Measurements from ENCODE around the gene FGF12.
"Not testable (repeated sequence)": the region's sequence is repeated elsewhere in the genome, so short reads cannot be mapped to it uniquely, and the experiment has no call there.

The FGF12 gene

DNA sequence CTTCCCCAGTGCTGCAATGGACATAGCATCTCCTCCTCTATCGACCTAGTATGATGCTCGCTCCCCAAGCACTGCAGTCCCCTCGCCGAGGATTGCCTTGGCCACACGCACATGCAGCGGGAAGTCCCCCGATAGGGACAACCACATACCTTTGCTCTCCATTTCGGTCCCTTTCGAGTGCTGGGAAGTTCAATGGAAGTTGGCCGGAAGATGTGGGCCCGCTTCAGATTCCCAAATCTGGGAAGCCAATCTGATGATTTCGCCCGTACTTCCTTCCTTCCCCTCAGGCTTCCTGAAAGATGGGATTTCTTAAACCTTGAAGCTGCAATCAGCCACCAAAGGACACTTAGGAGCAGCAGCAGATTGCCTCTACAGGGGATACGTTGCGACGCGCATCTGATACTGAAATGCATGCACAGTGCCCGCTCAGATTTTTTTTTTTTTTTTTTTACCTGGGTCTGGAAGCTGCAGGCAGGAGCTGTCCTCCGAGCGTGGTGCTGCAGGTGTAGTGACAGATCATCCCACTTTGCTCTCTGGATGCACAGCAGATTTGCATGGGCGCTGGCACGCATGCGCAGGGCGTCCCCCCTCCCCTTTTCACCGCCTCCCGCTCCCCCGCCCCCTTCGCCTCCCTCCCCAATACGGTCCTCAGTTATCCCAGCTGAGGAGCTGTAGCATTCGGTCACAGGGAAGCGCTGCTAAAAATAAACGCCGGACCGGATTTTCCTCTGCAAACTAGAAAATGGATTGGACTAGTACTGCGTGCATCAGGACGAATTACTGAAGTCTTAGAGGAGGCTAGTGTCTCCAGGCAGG is at the start of gene FGF12:
Gene FGF12, minus strand, starts transcription at position 510 of the 816 bp plus-strand sequence.
- DNase-seq: no peak

- DNase-seq: not testable (repeated sequence)
Measured at GRCh38 chr3:192774341-192774740, 47.0 kb upstream of the FGF12 start.

- no peak for DNase-seq
Measured at GRCh38 chr3:192772240-192772894, 45.0 kb upstream of the FGF12 start.

- no peak for DNase-seq
Measured at GRCh38 chr3:192758654-192759053, 31.3 kb upstream of the FGF12 start.

GRCh38 chr3:192751148-192751547 is 23.8 kb upstream of the FGF12 start:
- no peak for DNase-seq

DNA sequence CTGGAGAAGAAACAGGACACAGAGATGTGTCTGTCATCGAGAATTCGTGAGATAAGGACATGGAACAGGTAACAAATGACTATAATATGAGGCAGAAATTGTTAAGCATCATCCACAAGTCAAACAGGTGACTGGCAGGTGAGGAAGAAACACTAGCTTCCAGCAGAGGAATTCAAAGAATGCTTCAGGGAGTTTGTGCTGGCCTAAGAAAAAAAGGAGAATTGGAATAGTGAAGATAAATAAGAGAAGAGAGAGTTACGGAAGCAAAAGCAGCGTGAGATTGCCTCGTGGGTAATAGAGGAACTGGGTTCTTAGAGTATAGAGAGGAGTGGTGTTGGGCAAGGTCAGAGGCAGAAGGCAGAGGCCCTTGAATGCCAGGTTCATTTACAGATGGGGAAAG is 22.9 kb upstream of the FGF12 start:
- DNase-seq: no peak

DNA sequence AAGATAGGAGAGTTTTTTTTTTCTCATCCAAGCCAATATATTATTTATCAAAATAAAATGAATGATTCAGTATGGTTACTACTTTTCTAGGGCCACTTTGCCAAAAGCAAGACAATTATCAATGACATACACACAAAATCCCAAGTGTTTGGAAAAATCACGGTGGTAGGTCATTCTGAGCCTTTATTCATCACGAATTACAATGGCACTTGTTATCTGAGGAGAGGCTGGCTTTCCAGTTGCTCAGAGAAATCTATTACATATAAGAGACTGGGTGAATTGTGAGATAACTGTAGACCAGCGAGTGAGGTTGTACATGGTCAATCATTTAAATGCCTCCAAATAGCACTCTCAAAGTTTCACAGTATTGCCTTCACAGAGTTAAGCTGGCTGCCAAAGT is 20.4 kb upstream of the FGF12 start:
- no peak for DNase-seq

DNA sequence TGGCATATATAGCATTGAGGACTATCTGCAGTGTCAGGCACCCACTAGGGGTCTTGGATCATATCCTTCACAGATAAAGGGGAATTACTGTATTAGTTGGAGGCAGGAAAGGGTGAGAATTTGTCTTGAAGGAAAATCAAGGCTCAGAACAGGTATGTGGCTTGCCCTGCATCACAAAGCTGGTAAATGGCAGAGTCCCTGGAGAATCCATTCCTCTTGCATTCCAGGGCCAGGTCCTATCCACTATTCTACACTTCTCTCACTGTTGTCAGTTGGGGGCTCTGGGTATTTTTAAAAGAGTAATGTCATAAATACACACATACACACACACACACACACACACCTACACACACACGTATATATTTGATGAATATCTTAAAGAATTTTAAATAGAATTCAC is 19.8 kb upstream of the FGF12 start:
- DNase-seq: no peak

DNA sequence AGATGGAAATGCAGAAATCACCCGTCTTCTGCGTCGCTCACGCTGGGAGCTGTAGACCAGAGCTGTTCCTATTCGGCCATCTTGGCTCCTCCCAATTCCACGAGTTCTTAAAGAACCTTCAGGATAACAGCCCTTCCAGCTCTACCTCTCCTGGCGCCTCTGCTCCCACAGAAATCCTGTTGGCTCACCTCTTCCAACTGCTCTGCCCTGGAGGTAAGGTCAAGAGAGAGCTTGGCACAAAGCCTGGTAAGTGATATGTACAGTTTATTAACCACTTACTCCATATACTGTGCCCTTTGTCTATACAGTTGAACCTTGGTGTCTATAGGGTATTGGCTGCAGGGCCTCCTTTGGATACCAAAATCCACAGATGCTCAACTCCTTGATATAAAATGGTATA is 17.8 kb upstream of the FGF12 start:
- DNase-seq: no peak

- DNase-seq: not testable (repeated sequence)
Measured at GRCh38 chr3:192744604-192745003, 17.3 kb upstream of the FGF12 start.

DNA sequence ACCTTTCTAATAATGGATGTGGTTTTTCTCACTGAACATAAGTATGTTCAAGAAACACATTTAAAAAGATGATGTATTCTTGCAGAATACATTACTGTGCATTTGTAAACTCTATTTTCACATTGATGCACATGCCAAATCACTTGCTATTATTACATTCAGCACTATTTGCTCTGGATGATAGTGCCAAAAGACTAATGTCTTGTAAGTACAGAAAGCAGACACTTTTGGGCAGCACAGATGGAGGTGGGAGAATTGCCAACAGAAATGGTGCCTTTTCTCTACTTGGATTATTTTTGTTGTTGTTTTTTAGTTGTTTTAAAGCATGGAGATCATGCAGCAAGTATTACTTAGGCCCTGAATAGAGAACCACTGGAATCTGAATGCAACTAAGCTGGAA is 10.2 kb upstream of the FGF12 start:
- no peak for DNase-seq

GRCh38 chr3:192731233-192731632 is 3.9 kb upstream of the FGF12 start:
- DNase-seq: no peak

DNA sequence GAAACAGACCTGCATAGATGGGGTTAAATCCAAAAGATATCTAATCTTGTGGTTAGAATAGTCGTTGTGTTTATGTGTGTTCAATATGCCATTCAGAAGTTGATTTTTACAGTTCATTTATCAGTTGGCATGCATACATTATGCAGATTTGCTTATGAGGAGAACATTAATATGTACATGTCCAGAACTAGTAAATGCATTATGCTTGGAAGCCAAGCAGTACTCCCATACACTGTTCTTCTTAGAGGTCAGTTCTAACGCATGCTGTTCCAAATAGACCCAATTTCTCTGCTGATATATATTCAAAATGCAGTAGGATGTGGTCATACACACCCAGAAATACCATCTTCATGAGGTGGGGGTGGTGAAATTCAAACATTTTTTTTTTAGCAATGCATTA is 956 bp downstream of the FGF12 start:
- no peak for DNase-seq

- no peak for DNase-seq
Measured at GRCh38 chr3:192719964-192720363, 7.4 kb downstream of the FGF12 start.

- DNase-seq: no peak
Measured at GRCh38 chr3:192718156-192718555, 9.2 kb downstream of the FGF12 start.

- no peak for DNase-seq
Measured at GRCh38 chr3:192715126-192715525, 12.2 kb downstream of the FGF12 start.

GRCh38 chr3:192711126-192711525 is 16.2 kb downstream of the FGF12 start:
- DNase-seq: not testable (repeated sequence)

DNA sequence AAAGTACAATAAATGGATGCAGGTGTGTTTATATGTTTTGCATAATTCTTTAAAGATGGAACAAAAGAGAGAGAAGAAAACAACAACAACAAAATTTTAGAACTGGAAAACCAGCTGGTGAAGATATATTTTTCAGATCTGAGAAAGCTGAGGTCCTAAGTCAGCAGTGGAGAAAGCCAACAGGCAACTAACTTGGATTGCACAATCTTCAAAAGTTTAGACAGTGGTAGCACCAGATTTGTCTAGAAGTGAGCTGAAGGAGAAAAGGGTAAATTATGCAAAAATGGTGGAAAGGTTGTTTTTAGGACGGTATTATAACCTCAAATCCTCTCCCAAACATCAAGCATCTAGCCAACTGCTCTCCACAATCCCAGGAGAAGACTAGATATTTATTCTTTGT is 17.0 kb downstream of the FGF12 start:
- no peak for DNase-seq

GRCh38 chr3:192706272-192706671 is 21.1 kb downstream of the FGF12 start:
- DNase-seq: no peak

GRCh38 chr3:192700885-192701284 is 26.5 kb downstream of the FGF12 start:
- DNase-seq: no peak

- DNase-seq: no peak
Measured at GRCh38 chr3:192696943-192697587, 30.3 kb downstream of the FGF12 start.

DNA sequence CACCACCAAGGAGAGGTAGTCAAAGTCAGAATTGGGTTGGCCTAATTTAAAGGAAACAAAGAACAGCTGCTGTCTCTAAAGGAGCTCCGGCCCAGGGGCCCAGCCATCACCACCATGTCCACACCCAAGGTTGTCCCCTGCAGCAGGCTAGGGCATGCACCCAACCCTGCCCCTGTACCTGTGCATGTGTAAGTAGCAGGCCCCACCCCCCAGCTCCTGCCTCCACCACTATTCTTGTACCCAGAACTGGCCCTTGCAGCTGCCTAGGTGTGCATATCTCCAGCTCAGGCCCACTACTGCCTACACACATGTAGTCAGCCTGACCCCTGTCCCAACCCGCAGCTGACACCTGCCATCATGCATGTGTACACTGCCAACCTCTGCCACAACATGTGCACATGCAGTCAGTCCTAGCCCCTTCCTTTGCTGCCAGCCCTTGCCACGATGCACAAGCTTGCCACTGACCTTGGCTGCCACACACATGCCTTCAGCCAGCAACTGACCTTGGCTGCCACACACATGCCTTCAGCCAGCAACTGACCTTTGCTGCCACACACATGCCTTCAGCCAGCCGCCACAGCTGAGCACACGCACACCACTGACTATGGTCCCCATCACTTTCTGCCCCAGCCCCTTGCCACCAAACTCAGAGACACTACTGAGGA is 39.7 kb downstream of the FGF12 start:
- no peak for DNase-seq

- DNase-seq: no peak
Measured at GRCh38 chr3:192685801-192686200, 41.5 kb downstream of the FGF12 start.

- DNase-seq: no peak
Measured at GRCh38 chr3:192684151-192684550, 43.2 kb downstream of the FGF12 start.
